ENCODE data around the gene NGB. TPM values are rescaled to one million over a fixed set of nuclear protein-coding genes. Genes with fewer than 3 reads are reported as not detected.
"Not testable (repeated sequence)": the region's sequence is repeated elsewhere in the genome, so short reads cannot be mapped to it uniquely, and the experiment has no call there.

NGB gene, protein sequence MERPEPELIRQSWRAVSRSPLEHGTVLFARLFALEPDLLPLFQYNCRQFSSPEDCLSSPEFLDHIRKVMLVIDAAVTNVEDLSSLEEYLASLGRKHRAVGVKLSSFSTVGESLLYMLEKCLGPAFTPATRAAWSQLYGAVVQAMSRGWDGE
- total RNA-seq (under 1 TPM in 1 of 7 donors, not detected in 6; 0.11 TPM), polyA plus RNA-seq (under 1 TPM in 1 of 2 donors, not detected in 1; 0.04 TPM)
- long read RNA-seq, donor 1 = 0 reads
- long read RNA-seq, donor 2 = 0 reads
- long read RNA-seq, donor 3 = 0 reads

DNA sequence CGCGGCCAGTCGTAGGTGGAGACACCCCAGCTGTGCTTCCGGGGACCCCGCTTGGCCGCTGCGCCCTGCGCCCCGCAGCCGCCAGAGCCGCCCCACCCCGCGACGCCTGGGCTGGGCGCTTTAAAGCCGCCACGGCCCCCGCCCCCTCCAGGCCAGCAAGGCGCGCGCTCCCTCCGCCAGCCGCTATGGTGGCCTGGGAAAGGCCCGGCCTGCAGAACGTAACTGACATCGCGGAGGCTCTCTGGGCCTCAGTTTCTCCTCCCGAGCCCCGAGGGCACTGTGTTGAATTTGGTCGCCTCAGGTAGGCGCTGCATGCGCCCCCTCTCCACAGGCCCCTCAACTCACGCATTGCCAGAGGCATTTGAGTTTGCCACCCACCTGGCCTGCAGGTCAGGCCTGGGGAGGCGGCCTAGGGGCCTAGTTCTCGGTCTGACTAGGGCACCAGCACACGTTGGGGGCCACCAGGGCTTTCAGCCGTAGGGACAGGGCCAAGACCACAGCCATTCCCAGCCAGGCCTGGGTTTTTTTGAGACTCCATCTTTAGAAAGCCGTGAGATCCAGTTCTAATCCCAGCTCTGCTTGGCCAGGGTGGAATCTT lies at the start of gene NGB:
Gene NGB (minus strand): TSS at position 94 of the 598 bp plus-strand sequence. CDS start 269 bp downstream, outside the sequence.
- no peaks in the 10 kb centered on the region for H3K36me3 ChIP-seq
- 13 to 32% (median 28%) methylated on average over 11 to 38 of the region's 38 CpGs for WGBS, 3 donors
- no peaks in the 10 kb centered on the region for H3K27me3 ChIP-seq
- peaks cover 0 to 12% of the 10 kb centered on the region in 2 donors for H3K9me3 ChIP-seq
- TF ChIP-seq EP300 (IDR thresholded peaks at IDR 0.05) = no peak
- no peak for TF ChIP-seq POLR2A (IDR thresholded peaks at IDR 0.05)
- TF ChIP-seq, protein P1, sequence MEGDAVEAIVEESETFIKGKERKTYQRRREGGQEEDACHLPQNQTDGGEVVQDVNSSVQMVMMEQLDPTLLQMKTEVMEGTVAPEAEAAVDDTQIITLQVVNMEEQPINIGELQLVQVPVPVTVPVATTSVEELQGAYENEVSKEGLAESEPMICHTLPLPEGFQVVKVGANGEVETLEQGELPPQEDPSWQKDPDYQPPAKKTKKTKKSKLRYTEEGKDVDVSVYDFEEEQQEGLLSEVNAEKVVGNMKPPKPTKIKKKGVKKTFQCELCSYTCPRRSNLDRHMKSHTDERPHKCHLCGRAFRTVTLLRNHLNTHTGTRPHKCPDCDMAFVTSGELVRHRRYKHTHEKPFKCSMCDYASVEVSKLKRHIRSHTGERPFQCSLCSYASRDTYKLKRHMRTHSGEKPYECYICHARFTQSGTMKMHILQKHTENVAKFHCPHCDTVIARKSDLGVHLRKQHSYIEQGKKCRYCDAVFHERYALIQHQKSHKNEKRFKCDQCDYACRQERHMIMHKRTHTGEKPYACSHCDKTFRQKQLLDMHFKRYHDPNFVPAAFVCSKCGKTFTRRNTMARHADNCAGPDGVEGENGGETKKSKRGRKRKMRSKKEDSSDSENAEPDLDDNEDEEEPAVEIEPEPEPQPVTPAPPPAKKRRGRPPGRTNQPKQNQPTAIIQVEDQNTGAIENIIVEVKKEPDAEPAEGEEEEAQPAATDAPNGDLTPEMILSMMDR (IDR thresholded peaks at IDR 0.05) = no peak
- no peak within 1 kb of the TSS for H3K4me3 ChIP-seq
- no peaks in the 10 kb centered on the region for H3K4me1 ChIP-seq (ENCODE audit: insufficient read depth)
- no peak within 1 kb of the TSS for H3K27ac ChIP-seq
- intact Hi-C loops (cut with DNase I) = no loop called here
- DNase-seq = no peak

DNA sequence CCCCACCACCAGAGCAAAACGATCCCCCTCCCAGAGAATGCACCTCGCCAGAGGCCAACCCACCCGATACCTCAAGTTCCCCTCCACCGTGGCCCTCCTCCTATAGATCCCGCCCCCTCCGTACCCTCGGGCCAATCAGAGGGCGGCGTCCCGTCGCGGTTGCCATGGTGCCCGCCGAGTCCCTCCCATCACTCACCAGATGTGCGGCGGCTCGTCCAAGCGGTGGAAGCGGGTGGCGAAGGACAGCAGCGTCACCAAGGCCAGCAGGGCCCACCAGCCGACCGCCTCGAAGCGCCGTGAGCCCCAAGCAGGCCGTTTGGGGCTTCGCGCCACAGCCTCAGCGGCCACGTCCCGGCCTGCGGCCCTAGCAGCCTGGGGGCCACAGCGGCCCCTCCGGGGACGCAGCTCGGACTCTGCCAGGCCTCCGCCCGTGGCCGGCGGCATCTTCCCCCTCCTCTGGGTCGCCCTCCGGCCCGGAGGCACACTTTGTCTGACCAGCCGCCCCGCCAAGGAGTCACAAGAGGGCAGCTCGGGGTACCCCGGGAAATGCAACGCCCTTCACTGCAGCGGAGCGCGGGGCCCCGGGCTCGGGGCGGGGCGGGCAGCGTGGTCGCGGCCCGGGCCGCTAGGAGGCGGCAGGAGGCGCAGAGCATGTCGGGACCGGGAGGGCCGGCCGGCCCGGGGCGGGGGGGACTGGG lies 49.4 kb upstream of the NGB start, which contains the start of gene POMT2:
Gene POMT2 (minus strand): TSS at position 646 of the 698 bp plus-strand sequence. CDS start 202 bp downstream, at position 444.
- Histone ChIP-seq H3K9me3 (no peaks in the 10 kb centered on the region), H3K36me3 (no peaks in the 10 kb centered on the region), H3K27me3 (no peaks in the 10 kb centered on the region), H3K4me3 (peak within 1 kb of the TSS; percentile 100), H3K27ac (peak within 1 kb of the TSS; percentile 88 to 94), H3K4me1 (ENCODE audit: insufficient read depth) (peaks cover 1% of the 10 kb centered on the region)
- TF ChIP-seq POLR2A (IDR thresholded peaks at IDR 0.05) (peak; percentile 69), EP300 (IDR thresholded peaks at IDR 0.05) (no peak)
- TF ChIP-seq, protein P1 (IDR thresholded peaks at IDR 0.05) = peak; percentile 58 to 84 (median 74)
- DNase-seq = peak; percentile 92 to 95 (median 94)
- WGBS, 3 donors = 0 to 1% (median 1%) methylated on average over 19 to 69 of the region's 69 CpGs
- intact Hi-C loops (cut with DNase I) = loop anchor here in 2 of 4 donors (5.0 to 10.0 kb wide), 2 partner anchors 134 to 137 kb away; partner anchors contain the start of genes AHSA1 (in 2 of the 2) and VIPAS39 (in 2 of the 2)

DNA sequence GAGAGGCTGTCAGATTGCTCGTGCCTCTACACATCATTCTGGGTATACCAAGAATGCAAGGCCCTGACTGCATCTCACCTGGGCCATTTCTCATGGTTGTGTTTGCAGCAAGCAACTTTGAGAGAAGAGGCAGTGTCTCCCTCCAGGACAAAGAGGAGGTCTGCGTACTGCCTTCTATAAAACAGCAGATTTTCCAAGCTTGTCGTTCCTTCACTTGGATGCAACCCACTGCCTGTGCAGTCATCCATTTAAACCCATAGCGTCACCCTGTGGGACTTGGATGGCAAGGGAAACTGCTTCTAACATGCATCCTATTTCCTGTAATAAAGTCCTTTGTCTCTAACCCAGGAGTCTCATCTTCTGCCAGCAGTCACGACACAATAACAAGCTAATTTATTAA lies 48.4 kb upstream of the NGB start:
- Histone ChIP-seq H3K4me1 (ENCODE audit: insufficient read depth) (peaks cover 5% of the 10 kb centered on the region), H3K36me3 (no peaks in the 10 kb centered on the region), H3K4me3 (peak overlapping the region; percentile 100), H3K27me3 (no peaks in the 10 kb centered on the region), H3K27ac (no peak overlapping the region), H3K9me3 (no peaks in the 10 kb centered on the region)
- intact Hi-C loops (cut with DNase I) = loop anchor here in 3 of 4 donors (10.0 kb wide), 2 partner anchors 165 to 445 kb away; no protein-coding TSS in a partner anchor
- 40 to 54% (median 48%) methylated on average over 5 of the region's 5 CpGs for whole genome bisulfite sequencing, 3 donors
- no peak for TF ChIP-seq POLR2A (IDR thresholded peaks at IDR 0.05)
- TF ChIP-seq, protein P1 (IDR thresholded peaks at IDR 0.05) = no peak
- TF ChIP-seq EP300 (IDR thresholded peaks at IDR 0.05) = no peak
- no peak for DNase-seq

DNA sequence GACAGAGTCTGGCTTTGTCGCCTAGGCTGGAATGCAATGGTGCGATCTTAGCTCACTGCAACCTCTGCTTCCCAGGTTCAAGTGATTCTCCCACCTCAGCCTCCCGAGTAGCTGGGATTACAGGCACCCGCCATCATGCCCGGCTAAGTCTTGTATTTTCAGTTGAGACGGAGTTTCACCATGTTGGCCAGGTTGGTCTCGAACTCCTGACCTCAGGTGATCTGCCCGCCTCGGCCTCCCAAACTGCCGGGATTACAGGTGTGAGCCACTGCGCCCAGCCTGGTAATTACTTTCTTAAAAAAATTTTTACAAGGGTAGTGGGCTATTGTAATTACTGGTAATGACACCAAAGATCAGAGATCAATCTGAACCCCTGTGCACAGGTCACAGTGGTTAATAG lies 47.8 kb upstream of the NGB start:
- not testable (repeated sequence) for H3K4me1 ChIP-seq (ENCODE audit: insufficient read depth); H3K9me3 ChIP-seq; H3K27me3 ChIP-seq; H3K4me3 ChIP-seq; DNase-seq; H3K36me3 ChIP-seq; H3K27ac ChIP-seq
- WGBS, 3 donors = 89 to 92% (median 91%) methylated on average over 11 of the region's 11 CpGs
- intact Hi-C loops (cut with DNase I) = loop anchor here in 3 of 4 donors (10.0 kb wide), 2 partner anchors 164 to 444 kb away; no protein-coding TSS in a partner anchor

Measured in ovary (tissue), 10 donors.